Gastroesophageal sphincter (tissue), 3 donors: ENCODE data around the gene NINL.

Source experiments
- CTCF ChIP-seq, 4 experiments: fragments of 200-600 bp in 2 of 4; fragments of 450-650 bp in 2 of 4; sonication (generic) in 1 of 4; IDR thresholded peaks; one replicate each; pipeline ENCODE4 v1.5.1; 2017 to 2019; ENCODE audit warnings: antibody characterized with exemption in 4 of 4, mild to moderate bottlenecking in 2 of 4, moderate library complexity in 2 of 4
- EP300 ChIP-seq: sonication (generic); formaldehyde crosslinking; IDR thresholded peaks from one replicate; pipeline ENCODE4 v1.6.1; 2017; ENCODE audit warnings: antibody characterized with exemption, mild to moderate bottlenecking

GRCh38 chr20:25632940-25633790, 47.8 kb upstream of the NINL start:
- TF ChIP-seq EP300, result no peak
- TF ChIP-seq CTCF (IDR thresholded peaks at IDR 0.05), result no peak
